A549 (cell line): ENCODE measurements around the gene FAM118A.

Source experiments
- BHLHE40 ChIP-seq: IDR thresholded peaks from 2 replicates; pipeline ENCODE4 v1.6.1; 2012; ENCODE audit warnings: low read depth, low read length, inconsistent platforms
- EP300 ChIP-seq, 2 experiments: fragments of >200 bp; sonication (Bioruptor Twin); formaldehyde crosslinking; IDR thresholded peaks; 2 replicates in 1 of 2; 3 replicates in 1 of 2; pipeline ENCODE4 v1.6.1; 2016 to 2017
- ESRRA ChIP-seq: fragments of 150-350 bp; IDR thresholded peaks from 2 replicates; pipeline ENCODE4 v1.6.1; 2014; ENCODE audit warnings: mild to moderate bottlenecking, low read length, borderline replicate concordance
- HDAC2 ChIP-seq: fragments of 200-600 bp; sonication (generic); IDR thresholded peaks from 2 replicates; pipeline ENCODE4 v1.6.1; 2016
- MYC ChIP-seq: IDR thresholded peaks from 2 replicates; pipeline ENCODE4 v1.6.1; 2012; ENCODE audit warnings: mild to moderate bottlenecking, inconsistent platforms, low read length, improper control_type of control experiment, borderline replicate concordance
- POLR2A ChIP-seq: IDR thresholded peaks from 2 replicates; pipeline ENCODE4 v1.6.1; 2012; ENCODE audit warnings: mild to moderate bottlenecking, low read length
- SREBF2 ChIP-seq: fragments of 450-650 bp; IDR thresholded peaks from 2 replicates; pipeline ENCODE4 v1.6.1; 2014; ENCODE audit warnings: mild to moderate bottlenecking, moderate library complexity
- TF ChIP-seq, protein P1 (sequence below): fragments of >200 bp; sonication (Bioruptor Twin); formaldehyde crosslinking; IDR thresholded peaks from 3 replicates; pipeline ENCODE4 v1.5.1; 2016
- TF ChIP-seq, protein P2 (sequence below): IDR thresholded peaks from 2 replicates; pipeline ENCODE4 v1.6.1; 2012
- TF ChIP-seq, protein P3 (sequence below): IDR thresholded peaks from 2 replicates; pipeline ENCODE4 v1.6.1; 2012

DNA sequence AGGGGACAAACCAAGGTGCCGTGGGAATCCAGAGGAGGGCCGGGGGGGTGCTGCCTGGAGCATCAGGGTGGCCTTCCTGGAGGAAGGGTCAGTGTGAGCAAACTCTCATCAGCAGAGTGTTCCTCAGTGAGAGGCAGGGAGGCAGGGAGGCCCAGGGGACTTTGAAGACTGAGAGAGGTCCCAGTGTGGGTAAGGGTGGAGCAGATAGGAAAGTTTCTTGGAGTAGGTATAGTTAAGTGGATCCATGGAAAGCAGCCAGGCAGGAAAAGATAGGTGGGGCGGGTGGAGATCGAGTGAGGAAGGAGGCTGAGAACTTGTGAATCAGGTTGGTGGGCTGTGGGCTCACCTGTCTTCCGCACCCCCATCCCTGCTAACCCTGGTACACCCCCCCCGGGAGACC lies 15.7 kb upstream of the FAM118A start:
- TF ChIP-seq, protein P1, sequence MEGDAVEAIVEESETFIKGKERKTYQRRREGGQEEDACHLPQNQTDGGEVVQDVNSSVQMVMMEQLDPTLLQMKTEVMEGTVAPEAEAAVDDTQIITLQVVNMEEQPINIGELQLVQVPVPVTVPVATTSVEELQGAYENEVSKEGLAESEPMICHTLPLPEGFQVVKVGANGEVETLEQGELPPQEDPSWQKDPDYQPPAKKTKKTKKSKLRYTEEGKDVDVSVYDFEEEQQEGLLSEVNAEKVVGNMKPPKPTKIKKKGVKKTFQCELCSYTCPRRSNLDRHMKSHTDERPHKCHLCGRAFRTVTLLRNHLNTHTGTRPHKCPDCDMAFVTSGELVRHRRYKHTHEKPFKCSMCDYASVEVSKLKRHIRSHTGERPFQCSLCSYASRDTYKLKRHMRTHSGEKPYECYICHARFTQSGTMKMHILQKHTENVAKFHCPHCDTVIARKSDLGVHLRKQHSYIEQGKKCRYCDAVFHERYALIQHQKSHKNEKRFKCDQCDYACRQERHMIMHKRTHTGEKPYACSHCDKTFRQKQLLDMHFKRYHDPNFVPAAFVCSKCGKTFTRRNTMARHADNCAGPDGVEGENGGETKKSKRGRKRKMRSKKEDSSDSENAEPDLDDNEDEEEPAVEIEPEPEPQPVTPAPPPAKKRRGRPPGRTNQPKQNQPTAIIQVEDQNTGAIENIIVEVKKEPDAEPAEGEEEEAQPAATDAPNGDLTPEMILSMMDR, result no peak
- TF ChIP-seq, protein P2, sequence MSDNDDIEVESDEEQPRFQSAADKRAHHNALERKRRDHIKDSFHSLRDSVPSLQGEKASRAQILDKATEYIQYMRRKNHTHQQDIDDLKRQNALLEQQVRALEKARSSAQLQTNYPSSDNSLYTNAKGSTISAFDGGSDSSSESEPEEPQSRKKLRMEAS, result no peak
- no peak for TF ChIP-seq ESRRA
- TF ChIP-seq, protein P3, sequence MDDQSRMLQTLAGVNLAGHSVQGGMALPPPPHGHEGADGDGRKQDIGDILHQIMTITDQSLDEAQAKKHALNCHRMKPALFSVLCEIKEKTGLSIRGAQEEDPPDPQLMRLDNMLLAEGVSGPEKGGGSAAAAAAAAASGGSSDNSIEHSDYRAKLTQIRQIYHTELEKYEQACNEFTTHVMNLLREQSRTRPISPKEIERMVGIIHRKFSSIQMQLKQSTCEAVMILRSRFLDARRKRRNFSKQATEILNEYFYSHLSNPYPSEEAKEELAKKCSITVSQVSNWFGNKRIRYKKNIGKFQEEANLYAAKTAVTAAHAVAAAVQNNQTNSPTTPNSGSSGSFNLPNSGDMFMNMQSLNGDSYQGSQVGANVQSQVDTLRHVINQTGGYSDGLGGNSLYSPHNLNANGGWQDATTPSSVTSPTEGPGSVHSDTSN, result no peak
- no peak for TF ChIP-seq POLR2A
- no peak for TF ChIP-seq MYC
- no peak for TF ChIP-seq EP300 (IDR thresholded peaks at IDR 0.05)
- no peak for TF ChIP-seq BHLHE40
- no peak for TF ChIP-seq HDAC2
- TF ChIP-seq SREBF2, result no peak
